Measurements from ENCODE around the gene RBMS3.
A peak's percentile ranks its signal among the peaks of the same experiment; 100 is the strongest.

Gene RBMS3

GRCh38 chr3:29880809-29881208 is 599.9 kb downstream of the RBMS3 start:
- no peak for DNase-seq (ENCODE audit: low read depth, low spot score)

DNA sequence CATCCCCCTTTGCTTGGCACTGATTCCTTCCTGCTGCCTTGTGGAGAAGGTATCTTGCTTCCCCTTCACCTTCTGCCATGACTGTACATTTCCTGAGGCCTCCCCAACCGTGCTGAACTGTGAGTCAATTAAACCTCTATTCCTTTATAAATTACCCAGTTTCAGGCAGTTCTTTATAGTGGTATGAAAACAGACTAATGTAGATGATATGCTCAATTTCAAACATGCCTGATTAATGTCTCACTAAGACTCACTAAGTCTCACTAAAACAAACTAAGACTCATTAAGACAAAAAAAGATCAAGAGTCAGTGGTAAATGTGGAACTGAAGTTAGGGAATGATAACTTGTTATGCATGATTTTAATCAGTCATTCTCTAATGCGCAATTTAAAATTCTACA is 606.6 kb downstream of the RBMS3 start:
- no peak for DNase-seq (ENCODE audit: low read depth, low spot score)

- DNase-seq (ENCODE audit: low read depth, low spot score) = no peak
Observed at GRCh38 chr3:29889215-29889614, 608.3 kb downstream of the RBMS3 start.

DNA sequence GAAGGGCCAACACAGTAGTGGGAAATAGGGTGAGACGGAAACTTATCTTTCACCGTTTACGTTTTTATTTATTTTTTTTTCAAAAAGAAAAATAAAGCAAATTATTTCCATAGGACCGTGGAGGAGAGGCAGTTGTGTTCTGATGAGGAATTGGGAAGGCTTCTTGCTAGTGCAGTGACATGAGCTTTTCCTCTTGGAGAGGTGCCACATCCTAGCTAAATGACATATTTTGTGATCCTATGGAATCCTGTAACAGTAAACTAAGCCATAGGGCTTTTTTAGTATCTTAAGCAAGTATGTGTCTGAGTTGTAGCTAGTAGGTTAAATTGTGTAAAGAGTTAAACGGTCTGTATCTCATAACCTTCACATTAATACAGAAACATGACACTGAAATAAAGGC is 609.9 kb downstream of the RBMS3 start:
- DNase-seq (ENCODE audit: low read depth, low spot score) = no peak

- DNase-seq (ENCODE audit: low read depth, low spot score) = no peak
Observed at GRCh38 chr3:29892976-29893554, 612.2 kb downstream of the RBMS3 start.

GRCh38 chr3:29896856-29897255 is 616.0 kb downstream of the RBMS3 start:
- no peak for DNase-seq (ENCODE audit: low read depth, low spot score)

DNA sequence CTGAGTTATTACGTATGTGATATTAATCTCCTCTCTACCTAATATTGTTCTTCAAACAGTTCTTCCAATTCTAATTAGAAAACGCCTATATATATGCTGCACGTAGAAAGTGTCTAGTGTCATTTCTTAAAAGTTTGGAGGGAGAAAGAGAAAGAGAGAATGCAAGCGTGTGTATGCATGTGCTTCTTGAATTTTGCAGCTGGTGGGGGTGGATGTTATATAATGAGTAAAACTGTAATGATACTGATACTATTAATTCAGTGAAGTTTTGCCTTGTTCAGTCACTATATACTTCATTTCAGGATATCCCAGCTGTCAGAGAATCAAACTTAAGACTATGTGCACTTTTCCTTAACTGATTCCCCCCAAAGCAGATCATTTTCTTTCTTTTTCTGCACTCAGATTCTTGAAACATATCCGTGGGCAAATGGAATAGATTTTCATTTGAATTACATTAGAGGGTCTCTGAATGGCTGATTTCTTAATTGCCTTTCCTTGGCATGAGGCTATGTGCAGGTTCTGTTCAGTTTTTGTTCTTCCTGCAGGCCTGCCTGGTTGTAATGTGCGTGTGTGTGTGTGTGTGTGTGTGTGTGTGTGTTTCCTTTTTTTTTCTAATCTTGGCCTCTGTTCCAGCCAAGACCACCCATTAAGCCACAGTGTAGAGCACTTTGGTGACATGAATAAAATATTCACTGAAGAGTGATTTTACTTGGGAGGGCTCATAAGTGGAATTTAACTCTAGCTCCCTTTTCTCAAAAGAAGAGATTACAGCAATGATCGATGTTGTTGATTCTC is 617.5 kb downstream of the RBMS3 start:
- no peak for DNase-seq (ENCODE audit: low read depth, low spot score)

- DNase-seq (ENCODE audit: low read depth, low spot score) = no peak
Observed at GRCh38 chr3:29899021-29899420, 618.1 kb downstream of the RBMS3 start.

GRCh38 chr3:29901097-29901496 is 620.2 kb downstream of the RBMS3 start:
- DNase-seq (ENCODE audit: low read depth, low spot score) = peak; percentile 46

DNA sequence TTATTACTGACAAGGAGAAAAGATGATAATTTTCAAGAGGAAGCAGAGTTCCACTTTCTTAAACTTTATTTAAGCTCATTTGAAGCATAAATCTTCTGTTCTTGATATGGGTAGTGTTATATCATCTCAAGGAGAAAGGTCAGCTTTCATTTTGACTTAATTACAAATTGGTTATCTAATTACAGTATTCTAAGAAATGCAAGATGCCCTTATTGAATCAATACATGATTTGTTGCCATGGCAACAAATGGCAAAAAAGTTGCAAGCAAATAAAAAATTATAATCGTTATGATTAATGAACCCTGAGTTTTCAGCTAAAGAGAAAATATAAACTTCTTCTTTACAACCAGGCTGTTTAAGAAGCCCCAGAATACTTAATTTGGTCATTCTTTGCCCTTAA is 622.7 kb downstream of the RBMS3 start:
- DNase-seq (ENCODE audit: low read depth, low spot score) = no peak

- DNase-seq (ENCODE audit: low read depth, low spot score) = no peak
Observed at GRCh38 chr3:29906906-29907305, 626.0 kb downstream of the RBMS3 start.

- DNase-seq (ENCODE audit: low read depth, low spot score) = no peak
Observed at GRCh38 chr3:29912600-29913288, 631.9 kb downstream of the RBMS3 start.

DNA sequence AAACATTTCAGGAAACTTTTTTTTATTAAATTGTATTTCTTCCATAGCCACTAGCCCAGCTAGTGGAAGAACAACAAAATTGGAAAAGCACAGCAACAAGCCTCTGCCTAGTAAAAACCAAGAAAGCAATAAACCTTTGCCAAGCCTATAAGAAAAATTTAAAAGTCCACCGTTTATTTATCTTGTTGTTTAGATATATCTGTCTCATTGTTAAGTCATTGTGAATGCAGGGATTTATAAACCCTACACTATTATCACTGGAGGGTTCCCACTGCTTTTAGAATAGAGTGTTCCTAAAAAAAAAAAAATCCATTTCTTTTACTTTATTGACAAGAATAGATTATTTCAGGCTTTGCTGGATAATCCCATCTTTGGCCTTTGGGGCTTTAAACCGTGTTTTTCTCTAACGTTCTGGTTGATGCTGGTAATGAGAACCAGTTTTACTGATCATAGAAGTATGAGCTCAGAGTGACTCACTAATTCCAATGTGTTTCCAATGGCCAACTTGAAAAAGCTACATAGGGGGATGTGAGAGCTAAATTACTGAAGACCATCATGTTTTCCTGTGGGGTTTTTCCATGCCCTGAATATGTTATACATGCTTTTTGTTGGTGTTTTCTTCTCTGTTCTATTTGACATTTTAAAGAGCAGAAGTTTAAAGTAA is 634.1 kb downstream of the RBMS3 start:
- DNase-seq (ENCODE audit: low read depth, low spot score) = peak; percentile 68

DNA sequence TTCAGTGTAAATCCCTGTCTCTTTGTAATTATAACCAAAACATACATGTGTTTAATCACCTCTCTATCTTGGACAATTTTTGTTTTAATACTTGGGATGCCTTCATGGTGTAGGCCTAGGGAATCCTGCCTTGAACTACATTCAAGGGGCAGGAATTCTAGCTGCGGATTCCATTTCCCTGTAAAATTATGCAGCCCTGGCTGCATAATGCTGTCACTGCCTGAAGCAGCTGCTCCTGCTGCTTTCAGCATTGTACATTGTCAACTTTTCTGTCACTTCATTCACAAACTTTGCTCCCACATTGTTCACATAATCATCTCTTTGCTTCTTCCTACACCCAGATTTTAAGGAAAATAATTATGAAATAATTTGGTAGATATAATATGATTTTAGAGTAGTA is 638.7 kb downstream of the RBMS3 start:
- no peak for DNase-seq (ENCODE audit: low read depth, low spot score)

- peak; percentile 85 for DNase-seq (ENCODE audit: low read depth, low spot score)
Observed at GRCh38 chr3:29922992-29923746, 642.3 kb downstream of the RBMS3 start.

DNA sequence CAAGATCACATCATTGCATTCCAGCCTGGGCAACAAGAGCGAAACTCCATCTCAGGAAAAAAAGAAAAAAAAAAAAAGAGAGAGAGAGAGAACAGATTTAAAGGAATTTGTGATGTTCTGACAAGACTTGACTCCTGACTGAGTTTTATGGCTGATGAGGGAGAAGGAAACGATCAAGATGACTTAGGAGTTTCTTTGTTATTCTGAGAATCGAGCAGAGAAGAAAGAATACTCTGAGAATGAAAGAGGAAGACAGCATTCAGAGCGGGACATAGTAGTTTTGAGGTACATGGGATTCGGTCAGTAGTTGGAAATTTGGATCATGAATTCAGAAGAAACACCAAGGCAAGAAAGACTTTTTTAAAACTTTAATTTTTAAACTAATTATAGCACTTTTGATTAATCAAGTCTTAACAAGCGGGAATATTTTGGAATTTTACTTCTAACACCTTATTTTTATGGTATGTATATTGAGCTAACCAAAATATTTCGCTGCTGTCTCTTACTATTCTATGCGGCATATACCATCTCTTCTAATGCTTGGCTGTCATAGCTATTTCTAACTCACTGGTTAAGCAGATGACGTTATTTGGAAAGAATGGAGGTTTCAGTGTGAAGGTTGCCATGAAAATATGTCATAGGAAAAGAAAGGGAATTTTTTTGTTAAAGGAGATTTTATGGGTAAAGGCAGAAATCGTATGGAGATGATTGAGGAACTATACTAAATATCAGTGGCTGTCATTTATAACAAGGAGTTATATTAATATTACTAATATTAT is 644.1 kb downstream of the RBMS3 start:
- DNase-seq (ENCODE audit: low read depth, low spot score) = no peak

GRCh38 chr3:29926378-29926777 is 645.5 kb downstream of the RBMS3 start:
- DNase-seq (ENCODE audit: low read depth, low spot score) = no peak

- no peak for DNase-seq (ENCODE audit: low read depth, low spot score)
Observed at GRCh38 chr3:29932696-29933325, 651.9 kb downstream of the RBMS3 start.

- DNase-seq (ENCODE audit: low read depth, low spot score) = no peak
Observed at GRCh38 chr3:29933802-29934490, 653.1 kb downstream of the RBMS3 start.

- DNase-seq (ENCODE audit: low read depth, low spot score) = no peak
Observed at GRCh38 chr3:29934751-29935150, 653.9 kb downstream of the RBMS3 start.
